Measurements from ENCODE around the gene SMAD3.

The SMAD3 gene

GRCh38 chr15:67090297-67091070 is 25.1 kb downstream of the SMAD3 start:
- no peaks in the 10 kb centered on the region for H3K9me3 ChIP-seq (ENCODE audit: control insufficient read depth, insufficient read depth, low read depth, low read length)
- no peak overlapping the region; the same call in 1 of the 2 replicates for H3K27ac ChIP-seq (ENCODE audit: extremely low read depth, low read depth, low read length)
- peaks cover 0 to 22% of the 10 kb centered on the region in 2 experiments; a peak in 1 of 3 replicates for H3K36me3 ChIP-seq (ENCODE audit: control insufficient read depth in 2 of 2, insufficient read depth in 1 of 2, low read length in 2 of 2)
- H3K4me3 ChIP-seq (ENCODE audit: low read depth, low read length) = no peak overlapping the region
- POLR2A ChIA-PET = interaction anchor here (0.9 to 1.2 kb wide), 3 partner anchors 10 to 40 kb away, joined by 3 to 6 read pairs (median 3); no protein-coding TSS in a partner anchor
- peaks cover 43% of the 10 kb centered on the region for H3K4me1 ChIP-seq (ENCODE audit: control insufficient read depth, insufficient read depth, low read length)
- CTCF ChIA-PET = interaction anchor here (0.6 to 1.3 kb wide), 5 partner anchors 9 to 343 kb away, joined by 3 to 4 read pairs (median 3); no protein-coding TSS in a partner anchor
- TF ChIP-seq ZBTB17 (tag by site-specific recombination; IDR thresholded peaks at IDR 0.05) (no peak), ZNF596 (tag by site-specific recombination; IDR thresholded peaks at IDR 0.05) (no peak), ZFP3 (tag by site-specific recombination; IDR thresholded peaks at IDR 0.05; ENCODE audit: low read depth) (no peak), FEZF1 (tag by site-specific recombination; IDR thresholded peaks at IDR 0.05) (no peak), ZBTB20 (tag by site-specific recombination; IDR thresholded peaks at IDR 0.05) (no peak), ZNF341 (tag by site-specific recombination; IDR thresholded peaks at IDR 0.05; ENCODE audit: low read depth) (no peak), ZNF184 (tag by site-specific recombination; IDR thresholded peaks at IDR 0.05) (no peak), AEBP2 (tag by site-specific recombination; IDR thresholded peaks at IDR 0.05; ENCODE audit: borderline replicate concordance) (no peak), ZNF366 (tag by site-specific recombination; conservative IDR thresholded peaks at IDR 0.05) (no peak), ZNF639 (tag by site-specific recombination; IDR thresholded peaks at IDR 0.05) (0 out of 2 replicates have a peak, but pooled peaks have one; percentile 18), ZBTB26 (tag by site-specific recombination; optimal IDR thresholded peaks at IDR 0.05) (no peak), ZNF658 (tag by site-specific recombination; IDR thresholded peaks at IDR 0.05) (no peak), ZNF37A (tag by site-specific recombination; IDR thresholded peaks at IDR 0.05) (no peak), ZNF621 (tag by site-specific recombination; IDR thresholded peaks at IDR 0.05) (no peak), ZNF510 (tag by site-specific recombination; IDR thresholded peaks at IDR 0.05; ENCODE audit: insufficient replicate concordance) (no peak), ZNF692 (tag by site-specific recombination; IDR thresholded peaks at IDR 0.05) (no peak), WT1 (tag by site-specific recombination; IDR thresholded peaks at IDR 0.05) (peak; percentile 63), ZNF473 (tag by site-specific recombination; IDR thresholded peaks at IDR 0.05) (no peak), ZBTB6 (tag by site-specific recombination; IDR thresholded peaks at IDR 0.05) (no peak), ZNF155 (tag by site-specific recombination; IDR thresholded peaks at IDR 0.05) (no peak)
- TF ChIP-seq, protein P1, sequence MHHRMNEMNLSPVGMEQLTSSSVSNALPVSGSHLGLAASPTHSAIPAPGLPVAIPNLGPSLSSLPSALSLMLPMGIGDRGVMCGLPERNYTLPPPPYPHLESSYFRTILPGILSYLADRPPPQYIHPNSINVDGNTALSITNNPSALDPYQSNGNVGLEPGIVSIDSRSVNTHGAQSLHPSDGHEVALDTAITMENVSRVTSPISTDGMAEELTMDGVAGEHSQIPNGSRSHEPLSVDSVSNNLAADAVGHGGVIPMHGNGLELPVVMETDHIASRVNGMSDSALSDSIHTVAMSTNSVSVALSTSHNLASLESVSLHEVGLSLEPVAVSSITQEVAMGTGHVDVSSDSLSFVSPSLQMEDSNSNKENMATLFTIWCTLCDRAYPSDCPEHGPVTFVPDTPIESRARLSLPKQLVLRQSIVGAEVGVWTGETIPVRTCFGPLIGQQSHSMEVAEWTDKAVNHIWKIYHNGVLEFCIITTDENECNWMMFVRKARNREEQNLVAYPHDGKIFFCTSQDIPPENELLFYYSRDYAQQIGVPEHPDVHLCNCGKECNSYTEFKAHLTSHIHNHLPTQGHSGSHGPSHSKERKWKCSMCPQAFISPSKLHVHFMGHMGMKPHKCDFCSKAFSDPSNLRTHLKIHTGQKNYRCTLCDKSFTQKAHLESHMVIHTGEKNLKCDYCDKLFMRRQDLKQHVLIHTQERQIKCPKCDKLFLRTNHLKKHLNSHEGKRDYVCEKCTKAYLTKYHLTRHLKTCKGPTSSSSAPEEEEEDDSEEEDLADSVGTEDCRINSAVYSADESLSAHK (tag by site-specific recombination; IDR thresholded peaks at IDR 0.05) = no peak
- TF ChIP-seq, protein P2, sequence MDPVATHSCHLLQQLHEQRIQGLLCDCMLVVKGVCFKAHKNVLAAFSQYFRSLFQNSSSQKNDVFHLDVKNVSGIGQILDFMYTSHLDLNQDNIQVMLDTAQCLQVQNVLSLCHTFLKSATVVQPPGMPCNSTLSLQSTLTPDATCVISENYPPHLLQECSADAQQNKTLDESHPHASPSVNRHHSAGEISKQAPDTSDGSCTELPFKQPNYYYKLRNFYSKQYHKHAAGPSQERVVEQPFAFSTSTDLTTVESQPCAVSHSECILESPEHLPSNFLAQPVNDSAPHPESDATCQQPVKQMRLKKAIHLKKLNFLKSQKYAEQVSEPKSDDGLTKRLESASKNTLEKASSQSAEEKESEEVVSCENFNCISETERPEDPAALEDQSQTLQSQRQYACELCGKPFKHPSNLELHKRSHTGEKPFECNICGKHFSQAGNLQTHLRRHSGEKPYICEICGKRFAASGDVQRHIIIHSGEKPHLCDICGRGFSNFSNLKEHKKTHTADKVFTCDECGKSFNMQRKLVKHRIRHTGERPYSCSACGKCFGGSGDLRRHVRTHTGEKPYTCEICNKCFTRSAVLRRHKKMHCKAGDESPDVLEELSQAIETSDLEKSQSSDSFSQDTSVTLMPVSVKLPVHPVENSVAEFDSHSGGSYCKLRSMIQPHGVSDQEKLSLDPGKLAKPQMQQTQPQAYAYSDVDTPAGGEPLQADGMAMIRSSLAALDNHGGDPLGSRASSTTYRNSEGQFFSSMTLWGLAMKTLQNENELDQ (tag by site-specific recombination; IDR thresholded peaks at IDR 0.05; ENCODE audit: low read depth) = no peak
- TF ChIP-seq, protein P3, sequence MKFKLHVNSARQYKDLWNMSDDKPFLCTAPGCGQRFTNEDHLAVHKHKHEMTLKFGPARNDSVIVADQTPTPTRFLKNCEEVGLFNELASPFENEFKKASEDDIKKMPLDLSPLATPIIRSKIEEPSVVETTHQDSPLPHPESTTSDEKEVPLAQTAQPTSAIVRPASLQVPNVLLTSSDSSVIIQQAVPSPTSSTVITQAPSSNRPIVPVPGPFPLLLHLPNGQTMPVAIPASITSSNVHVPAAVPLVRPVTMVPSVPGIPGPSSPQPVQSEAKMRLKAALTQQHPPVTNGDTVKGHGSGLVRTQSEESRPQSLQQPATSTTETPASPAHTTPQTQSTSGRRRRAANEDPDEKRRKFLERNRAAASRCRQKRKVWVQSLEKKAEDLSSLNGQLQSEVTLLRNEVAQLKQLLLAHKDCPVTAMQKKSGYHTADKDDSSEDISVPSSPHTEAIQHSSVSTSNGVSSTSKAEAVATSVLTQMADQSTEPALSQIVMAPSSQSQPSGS (tag by site-specific recombination; IDR thresholded peaks at IDR 0.05; ENCODE audit: low read depth) = no peak
